ENCODE measurements around the gene NCBP2. TPM values are rescaled to one million over a fixed set of nuclear protein-coding genes. Genes with fewer than 3 reads are reported as not detected.

Gene NCBP2
- total and polyA plus RNA-seq, 4 donors, result 40.3 to 59.6 (median 45.1) TPM

- peaks cover 3 to 6% of the 10 kb centered on the region in 2 donors for H3K36me3 ChIP-seq (ENCODE audit: control insufficient read depth in 1 of 2, insufficient read depth in 2 of 2, low read length in 1 of 2)
- ATAC-seq (ENCODE audit: low FRiP score) (no peak), DNase-seq (no peak)
- H3K4me1 ChIP-seq (ENCODE audit: control insufficient read depth in 1 of 2, insufficient read depth in 2 of 2, low read length in 2 of 2), result peaks cover 0 to 2% of the 10 kb centered on the region in 2 donors
- H3K9me3 ChIP-seq (ENCODE audit: control insufficient read depth, low read length), result no peaks in the 10 kb centered on the region
- intact Hi-C loops (cut with DNase I), result no loop called here
- H3K27me3 ChIP-seq (ENCODE audit: control insufficient read depth in 1 of 2, insufficient read depth in 2 of 2, low read length in 1 of 2), result no peaks in the 10 kb centered on the region
- 75 to 81% methylated on average over 4 of the region's 4 CpGs for WGBS, 2 donors
- H3K27ac ChIP-seq (ENCODE audit: low read depth in 1 of 2, low read length in 2 of 2), result no peak overlapping the region
- H3K4me3 ChIP-seq (ENCODE audit: low read length in 2 of 2), result no peak overlapping the region
These were observed 56.2 kb downstream of the NCBP2 start for GRCh38 chr3:196886144-196886543.

Other genes starting within 250 kb of the NCBP2 start
- gene CEP19, start 230.3 kb downstream of the NCBP2 start, total RNA-seq, result 1 to 10 TPM in 1 of 2 donors, under 1 TPM in 1; 0.84 to 1.4 TPM
- gene CEP19, start 230.3 kb downstream of the NCBP2 start, polyA plus RNA-seq, result 1 to 10 TPM; 1.4 to 1.8 TPM
- 10 to 100 TPM; 13.6 to 16.7 TPM for gene PIGX, start 230.2 kb downstream of the NCBP2 start, total RNA-seq
- gene PIGX, start 230.2 kb downstream of the NCBP2 start, polyA plus RNA-seq, result 10 to 100 TPM; 11.5 to 15.3 TPM
- 10 to 100 TPM; 56.0 to 59.5 TPM for gene PAK2, start 202.7 kb downstream of the NCBP2 start, total RNA-seq
- 10 to 100 TPM; 14.2 to 18.3 TPM for gene PAK2, start 202.7 kb downstream of the NCBP2 start, polyA plus RNA-seq
- gene SENP5, start 74.6 kb downstream of the NCBP2 start, total RNA-seq, result 10 to 100 TPM; 40.3 to 42.8 TPM
- gene SENP5, start 74.6 kb downstream of the NCBP2 start, polyA plus RNA-seq, result 10 to 100 TPM in 1 of 2 donors, 1 to 10 TPM in 1; 4.9 to 12.7 TPM
- gene PIGZ, start 26.3 kb upstream of the NCBP2 start, total RNA-seq, result 1 to 10 TPM; 2.7 to 5.2 TPM
- 1 to 10 TPM; 2.3 to 9.0 TPM for gene PIGZ, start 26.3 kb upstream of the NCBP2 start, polyA plus RNA-seq
- 1 to 10 TPM; 4.3 to 6.0 TPM for gene MELTF, start 87.3 kb upstream of the NCBP2 start, total RNA-seq
- gene MELTF, start 87.3 kb upstream of the NCBP2 start, polyA plus RNA-seq, result 1 to 10 TPM in 1 of 2 donors, under 1 TPM in 1; 1.00 to 2.0 TPM

All from aorta (tissue), 5 donors.